Pulmonary artery endothelial cell (primary cell): ENCODE measurements around the gene F12. TPM values are rescaled to one million over a fixed set of nuclear protein-coding genes. Genes with fewer than 3 reads are reported as not detected.
"Not testable (repeated sequence)": the region's sequence is repeated elsewhere in the genome, so short reads cannot be mapped to it uniquely, and the experiment has no call there.

Experiments used
- DNase-seq: peaks from one replicate; pipeline ENCODE4 v3.0.0-alpha.2; 2011; ENCODE audit warnings: low read depth, low spot score
- total RNA-seq: library from RNA; depleted of rRNA; stranded (reverse); fragments of >200 nt; gene quantifications from 2 replicates; pipeline ENCODE4 v1.2.3, GENCODE V29; 2014

The F12 gene
- total RNA-seq, 1 donor from 2014 or later: 1.5 TPM

- DNase-seq: no peak
Observed at GRCh38 chr5:177389241-177390169, 19.9 kb downstream of the F12 start.

- DNase-seq: no peak
Observed at GRCh38 chr5:177388521-177389052, 20.8 kb downstream of the F12 start.

- no peak for DNase-seq
Observed at GRCh38 chr5:177387405-177387804, 22.0 kb downstream of the F12 start.

- DNase-seq: no peak
Observed at GRCh38 chr5:177386542-177386941, 22.8 kb downstream of the F12 start.

GRCh38 chr5:177385720-177386119 is 23.6 kb downstream of the F12 start:
- no peak for DNase-seq

GRCh38 chr5:177384134-177384533 is 25.2 kb downstream of the F12 start, which contains the start of gene SLC34A1:
TSS of gene SLC34A1 (plus strand) at chr5:177384434. CDS start at chr5:177385742, 1,308 bp downstream.
- DNase-seq: no peak

GRCh38 chr5:177383181-177383580 is 26.2 kb downstream of the F12 start:
- DNase-seq: no peak

- no peak for DNase-seq
Observed at GRCh38 chr5:177382423-177383029, 26.8 kb downstream of the F12 start.

GRCh38 chr5:177380805-177381126 is 28.6 kb downstream of the F12 start:
- DNase-seq: no peak

- no peak for DNase-seq
Observed at GRCh38 chr5:177378884-177379883, 30.2 kb downstream of the F12 start.

GRCh38 chr5:177377851-177378776 is 31.2 kb downstream of the F12 start:
- no peak for DNase-seq

- no peak for DNase-seq
Observed at GRCh38 chr5:177376107-177376506, 33.3 kb downstream of the F12 start.

GRCh38 chr5:177375516-177375915 is 33.8 kb downstream of the F12 start:
- not testable (repeated sequence) for DNase-seq

- DNase-seq: no peak
Observed at GRCh38 chr5:177374211-177374610, 35.2 kb downstream of the F12 start.

- DNase-seq: no peak
Observed at GRCh38 chr5:177373806-177374205, 35.6 kb downstream of the F12 start.

GRCh38 chr5:177372910-177373309 is 36.5 kb downstream of the F12 start:
- DNase-seq: no peak

- DNase-seq: no peak
Observed at GRCh38 chr5:177372034-177372896, 37.1 kb downstream of the F12 start.

GRCh38 chr5:177371120-177372033 is 38.0 kb downstream of the F12 start:
- no peak for DNase-seq
